Heart left ventricle (tissue), 16 donors: ENCODE results near the gene ACTA2. TPM values are rescaled to one million over a fixed set of nuclear protein-coding genes. Genes with fewer than 3 reads are reported as not detected.
A peak's percentile ranks its signal among the peaks of the same experiment; 100 is the strongest.

Experiments used
- ATAC-seq, 4 donors: fragments of 200-7000 bp; cut with Tn5 transposase; one replicate each; pipeline ENCODE4 v1.9.1; 2020 to 2022; ENCODE audit warnings: moderate library complexity in 4 of 4, mild to moderate bottlenecking in 3 of 4, moderate number of reproducible peaks in 1 of 4
- DNase-seq, 5 donors: peaks; one replicate each; pipeline ENCODE4 v3.0.0-alpha.2; 2020
- H3K27ac ChIP-seq, 12 donors: fragments of 200-600 bp; sonication (generic) in 4 of 12; one replicate each; pipeline versions ENCODE4 v1.5.0 to v1.8.0; 2016 to 2022; ENCODE audit warnings: mild to moderate bottlenecking in 2 of 12
- H3K27me3 ChIP-seq, 9 donors: fragments of 200-600 bp; sonication (generic) in 2 of 9; one replicate each; pipeline versions ENCODE4 v1.5.1 to v1.8.0; 2016 to 2022; ENCODE audit warnings: mild to moderate bottlenecking in 3 of 9
- H3K36me3 ChIP-seq, 9 donors: fragments of 200-600 bp; sonication (generic) in 2 of 9; one replicate each; pipeline versions ENCODE4 v1.5.0 to v1.8.0; 2018 to 2022; ENCODE audit warnings: mild to moderate bottlenecking in 2 of 9
- H3K4me1 ChIP-seq, 12 donors: fragments of 200-600 bp; sonication (generic) in 4 of 12; one replicate each; pipeline versions ENCODE4 v1.5.0 to v1.8.0; 2016 to 2022; ENCODE audit warnings: mild to moderate bottlenecking in 3 of 12
- H3K4me3 ChIP-seq, 12 donors: fragments of 200-600 bp; sonication (generic) in 4 of 12; one replicate each; pipeline versions ENCODE4 v1.5.0 to v1.8.0; 2017 to 2022; ENCODE audit warnings: mild to moderate bottlenecking in 9 of 12, moderate library complexity in 4 of 12
- H3K9me3 ChIP-seq, 12 donors: fragments of 200-600 bp; sonication (generic) in 4 of 12; one replicate each; pipeline versions ENCODE4 v1.5.0 to v1.8.0; 2016 to 2022; ENCODE audit warnings: mild to moderate bottlenecking in 1 of 12
- POLR2A ChIP-seq, 2 donors: fragments of 450-650 bp; IDR thresholded peaks; one replicate each; pipeline ENCODE4 v1.6.1; 2017; ENCODE audit warnings: antibody characterized with exemption in 2 of 2, mild to moderate bottlenecking in 2 of 2, moderate library complexity in 2 of 2
- WGBS, 4 donors: extraction: QIAGEN DNeasy Blood & Tissue Kit in 2 of 4; methylation state at CpG; one replicate each; pipeline versions ENCODE4 v1.1.5 to v1.1.7; 2013 to 2018; 5-methylcytosine and 5-hydroxymethylcytosine counted together
- intact Hi-C, 10 donors: fragments of 100-400 bp; cut with DNase I; formaldehyde crosslinking; loops; one replicate each; pipeline versions ENCODE4 v1.11.1 to v1.14.2; 2022
- polyA plus RNA-seq, 2 donors: library from polyadenylated mRNA; stranded (reverse); fragments of 200-250 nt; gene quantifications; one replicate each; pipeline ENCODE4 v1.2.3, GENCODE V29; 2013
- total RNA-seq, 9 donors: library from RNA; depleted of rRNA in 2 of 9; stranded (reverse); fragments of >200 nt in 2 of 9; fragmentation: NEBNext Ultra II Directional in 3 of 9; extraction: Animal tissue kit (Norgen Biotek cat#: 25700) in 3 of 9; gene quantifications; one replicate each; pipeline versions ENCODE4 v1.1.0 to v1.2.4, GENCODE V29; 2016 to 2023
- TF ChIP-seq, protein P1 (sequence below), 12 donors: fragments of 200-600 bp; sonication (generic) in 4 of 12; IDR thresholded peaks; one replicate each; pipeline versions ENCODE4 v1.5.0 to v1.8.0; 2018 to 2022; ENCODE audit warnings: antibody characterized with exemption in 12 of 12, mild to moderate bottlenecking in 5 of 12
- donor health status: ischemic (EF 13 %, LVEDD 7.1; RV severe dilation, severe dysfunction).
- donor health status: healthy with polysubstance abuse.
- donor health status: DM: no; HTN: yes; CAD: no.
- donor health status: DM: no; HTN: no; CAD: no.
- donor health status: ischemic (EF 25% LVEDD 6.9; RV normal size, moderate dysfunction).
- donor health status: ischemic (EF 25% LVEDD 5.7; RV mildly dilated, moderate dysfunction).
- donor health status: healthy.
- donor health status: DM: yes; HTN: yes; CAD: no.
- donor health status: ischemic (EF 35%, LVEDD 5.7; RV mildly dilated, moderate dysfunction).
- donor health status: nonischemic (EF 11% LVEDD 7.7; RV severe dilation, severe dysfunction).
- donor health status: DM: yes; HTN: yes; CAD: no.
- donor health status: PGD.
- donor health status: ischemic (EF 29% LVEDD 5.4; RV normal size, mild dysfunction).
- donor health status: nonischemic (EF 23%, LVEDD 6.1; RV moderate dilation, normal function).

ACTA2 gene
- total and polyA plus RNA-seq, 11 donors = 70.9 to 244 (median 110) TPM

GRCh38 chr10:88983206-88983605 is 30.6 kb upstream of the ACTA2 start:
- 42 to 46% (median 44%) methylated on average over 2 of the region's 2 CpGs for WGBS, 4 donors
- no peak for DNase-seq
- ATAC-seq = peak in 2 of 4 donors; percentile 13 to 55
- Histone ChIP-seq H3K4me3 (no peak overlapping the region), H3K27ac (peak overlapping the region in 11 of 12 donors; percentile 33 to 78 (median 49)), H3K4me1 (peaks cover 0 to 73% (median 22%) of the 10 kb centered on the region in 12 donors), H3K36me3 (no peaks in the 10 kb centered on the region), H3K27me3 (no peaks in the 10 kb centered on the region), H3K9me3 (no peaks in the 10 kb centered on the region)
- intact Hi-C loops = no loop called here
- no peak for TF ChIP-seq POLR2A (IDR thresholded peaks at IDR 0.05)
- TF ChIP-seq, protein P1, sequence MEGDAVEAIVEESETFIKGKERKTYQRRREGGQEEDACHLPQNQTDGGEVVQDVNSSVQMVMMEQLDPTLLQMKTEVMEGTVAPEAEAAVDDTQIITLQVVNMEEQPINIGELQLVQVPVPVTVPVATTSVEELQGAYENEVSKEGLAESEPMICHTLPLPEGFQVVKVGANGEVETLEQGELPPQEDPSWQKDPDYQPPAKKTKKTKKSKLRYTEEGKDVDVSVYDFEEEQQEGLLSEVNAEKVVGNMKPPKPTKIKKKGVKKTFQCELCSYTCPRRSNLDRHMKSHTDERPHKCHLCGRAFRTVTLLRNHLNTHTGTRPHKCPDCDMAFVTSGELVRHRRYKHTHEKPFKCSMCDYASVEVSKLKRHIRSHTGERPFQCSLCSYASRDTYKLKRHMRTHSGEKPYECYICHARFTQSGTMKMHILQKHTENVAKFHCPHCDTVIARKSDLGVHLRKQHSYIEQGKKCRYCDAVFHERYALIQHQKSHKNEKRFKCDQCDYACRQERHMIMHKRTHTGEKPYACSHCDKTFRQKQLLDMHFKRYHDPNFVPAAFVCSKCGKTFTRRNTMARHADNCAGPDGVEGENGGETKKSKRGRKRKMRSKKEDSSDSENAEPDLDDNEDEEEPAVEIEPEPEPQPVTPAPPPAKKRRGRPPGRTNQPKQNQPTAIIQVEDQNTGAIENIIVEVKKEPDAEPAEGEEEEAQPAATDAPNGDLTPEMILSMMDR (IDR thresholded peaks at IDR 0.05) = no peak

DNA sequence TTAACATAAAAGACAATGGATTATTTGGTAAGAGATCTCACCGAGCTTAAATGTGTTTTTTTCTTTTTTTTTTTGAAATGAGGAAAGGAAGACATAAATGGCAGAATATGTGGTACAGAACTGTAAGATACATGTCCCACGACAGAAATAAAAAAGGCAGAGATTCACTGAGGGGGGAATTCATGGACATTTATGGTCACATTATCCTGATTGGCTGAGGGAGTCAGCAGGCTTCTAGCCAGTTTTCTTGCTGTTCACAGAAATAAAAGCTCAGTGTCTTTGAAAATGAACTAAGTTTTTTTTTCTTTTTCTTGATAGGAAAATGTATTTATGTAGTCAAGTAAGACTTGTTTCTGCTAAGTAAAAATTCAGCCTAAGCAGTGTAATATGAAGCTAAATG is 29.8 kb upstream of the ACTA2 start:
- intact Hi-C loops = no loop called here
- Histone ChIP-seq H3K36me3 (no peaks in the 10 kb centered on the region), H3K4me3 (peak overlapping the region in 1 of 12 donors; percentile 7), H3K27ac (peak overlapping the region in 11 of 12 donors; percentile 33 to 78 (median 49)), H3K4me1 (peaks cover 0 to 66% (median 22%) of the 10 kb centered on the region in 12 donors), H3K9me3 (no peaks in the 10 kb centered on the region), H3K27me3 (no peaks in the 10 kb centered on the region)
- TF ChIP-seq, protein P1 (IDR thresholded peaks at IDR 0.05) = no peak
- TF ChIP-seq POLR2A (IDR thresholded peaks at IDR 0.05) = no peak
- DNase-seq (no peak), ATAC-seq (no peak)
- WGBS, 4 donors = 67 to 83% (median 73%) methylated on average over 2 of the region's 2 CpGs

DNA sequence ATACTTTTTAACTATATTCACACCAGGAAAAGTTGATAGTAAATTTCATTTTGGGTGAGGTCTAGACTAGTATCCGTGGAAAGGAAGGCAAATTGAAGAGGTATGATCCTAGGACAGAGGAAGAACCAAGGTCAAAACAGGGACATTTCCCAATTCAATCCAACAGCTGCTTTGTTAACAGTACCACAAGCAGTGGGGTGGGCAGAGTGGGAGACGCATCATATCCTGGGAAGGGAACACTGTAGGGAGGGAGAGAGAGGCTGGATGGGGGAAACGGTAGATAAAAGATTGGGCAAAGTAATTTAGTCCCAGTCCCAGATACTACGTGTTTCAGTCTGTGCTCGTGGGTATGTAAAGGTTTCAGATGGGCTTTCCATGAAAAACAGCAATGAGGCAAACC is 28.9 kb upstream of the ACTA2 start:
- no peaks in the 10 kb centered on the region for H3K9me3 ChIP-seq
- no peaks in the 10 kb centered on the region for H3K27me3 ChIP-seq
- 59 to 77% (median 64%) methylated on average over 5 of the region's 5 CpGs for WGBS, 4 donors
- intact Hi-C loops = no loop called here
- H3K4me1 ChIP-seq = peaks cover 0 to 59% (median 22%) of the 10 kb centered on the region in 12 donors
- ATAC-seq (no peak), DNase-seq (no peak)
- no peak for TF ChIP-seq POLR2A (IDR thresholded peaks at IDR 0.05)
- TF ChIP-seq, protein P1 (IDR thresholded peaks at IDR 0.05) = no peak
- H3K27ac ChIP-seq = peak overlapping the region in 9 of 12 donors; percentile 12 to 78 (median 67)
- H3K36me3 ChIP-seq = no peaks in the 10 kb centered on the region
- no peak overlapping the region for H3K4me3 ChIP-seq

GRCh38 chr10:88980800-88981199 is 28.2 kb upstream of the ACTA2 start:
- Histone ChIP-seq H3K9me3 (no peaks in the 10 kb centered on the region), H3K4me3 (no peak overlapping the region), H3K4me1 (peaks cover 0 to 57% (median 21%) of the 10 kb centered on the region in 12 donors), H3K36me3 (no peaks in the 10 kb centered on the region), H3K27ac (peak overlapping the region in 10 of 12 donors; percentile 15 to 78 (median 66)), H3K27me3 (no peaks in the 10 kb centered on the region)
- ATAC-seq (peak in 2 of 4 donors; percentile 28 to 54), DNase-seq (no peak)
- 56 to 90% (median 62%) methylated on average over 4 of the region's 4 CpGs for WGBS, 4 donors
- intact Hi-C loops = no loop called here
- TF ChIP-seq, protein P1 (IDR thresholded peaks at IDR 0.05) = no peak
- TF ChIP-seq POLR2A (IDR thresholded peaks at IDR 0.05) = no peak
